ENCODE data around the gene NGDN.
"Not testable (repeated sequence)": the region's sequence is repeated elsewhere in the genome, so short reads cannot be mapped to it uniquely, and the experiment has no call there.

The NGDN gene

DNA sequence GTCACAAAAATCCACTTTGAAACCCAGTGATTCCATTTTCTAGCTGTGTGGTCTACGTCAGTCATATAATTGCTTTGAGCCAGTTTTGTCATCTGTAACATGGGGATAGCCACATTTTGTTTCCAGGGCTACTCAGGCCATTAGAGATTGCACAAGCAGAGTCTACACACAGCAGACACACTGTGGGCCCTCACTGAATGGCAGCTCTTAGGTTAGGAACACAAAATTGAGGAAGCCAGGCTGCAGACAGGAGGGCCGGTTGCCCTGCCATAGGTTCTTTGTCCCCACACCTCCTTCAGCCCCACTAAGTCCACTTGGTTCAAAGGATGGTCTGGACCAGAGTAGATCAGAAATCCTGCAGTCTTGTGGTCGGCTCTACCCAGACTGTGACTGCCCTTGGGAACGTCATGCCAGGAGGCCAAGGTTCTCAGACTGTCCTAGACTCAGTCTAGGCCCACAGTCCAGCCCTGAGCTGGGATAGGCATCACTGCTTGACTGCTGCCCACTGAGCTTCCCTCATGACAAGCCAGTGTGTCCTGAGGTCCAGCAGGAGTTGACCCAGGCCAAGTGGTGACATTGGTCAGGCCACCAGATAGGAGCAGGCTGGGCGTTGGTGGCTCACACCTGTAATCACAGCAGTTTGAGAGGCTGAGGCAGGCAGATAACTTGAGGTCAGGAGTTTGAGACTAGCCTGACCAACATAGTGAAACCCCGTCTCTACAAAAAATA is 30.2 kb upstream of the NGDN start:
- DNase-seq: no peak

DNA sequence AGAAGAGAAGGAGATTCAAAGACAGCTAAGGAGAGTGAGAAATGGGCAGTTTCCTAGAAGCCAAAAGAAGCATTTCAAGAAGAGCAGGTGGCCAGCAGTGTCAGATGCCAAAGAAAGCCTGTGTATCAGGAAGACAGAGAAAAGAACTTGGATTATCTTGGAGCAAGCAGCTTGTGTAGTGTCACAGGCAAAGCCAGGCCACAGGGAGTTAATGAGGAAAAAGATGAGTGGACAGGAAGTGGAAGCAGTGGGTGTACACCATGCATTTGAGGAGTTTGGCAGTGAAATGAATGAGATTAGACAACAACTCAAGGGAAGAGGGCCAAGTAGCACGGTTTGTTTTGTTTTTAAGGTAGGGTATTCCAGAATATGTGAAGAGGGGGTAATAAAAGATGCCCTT is 28.4 kb upstream of the NGDN start:
- no peak for DNase-seq

GRCh38 chr14:23442721-23443356 is 26.7 kb upstream of the NGDN start:
- DNase-seq: no peak

DNA sequence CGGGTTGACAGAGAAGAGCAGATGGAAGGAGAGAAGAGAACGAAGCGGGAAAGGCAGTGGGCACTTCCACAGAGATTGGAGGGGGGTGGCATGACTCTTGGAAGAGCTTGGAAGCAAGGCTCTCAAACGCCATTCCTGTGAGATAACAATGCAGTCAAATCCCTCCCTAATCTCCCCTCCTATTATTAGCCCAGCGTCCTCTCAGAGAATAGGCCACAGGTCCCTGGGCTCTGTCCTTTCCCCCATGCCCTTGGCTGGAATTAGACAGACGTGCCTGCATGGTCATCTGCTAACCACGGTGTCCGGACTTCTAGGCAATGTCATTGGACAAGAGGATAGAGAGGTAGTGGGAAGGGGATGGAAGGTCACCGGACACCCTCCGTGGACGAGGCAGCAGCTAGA is 26.1 kb upstream of the NGDN start:
- no peak for DNase-seq

DNA sequence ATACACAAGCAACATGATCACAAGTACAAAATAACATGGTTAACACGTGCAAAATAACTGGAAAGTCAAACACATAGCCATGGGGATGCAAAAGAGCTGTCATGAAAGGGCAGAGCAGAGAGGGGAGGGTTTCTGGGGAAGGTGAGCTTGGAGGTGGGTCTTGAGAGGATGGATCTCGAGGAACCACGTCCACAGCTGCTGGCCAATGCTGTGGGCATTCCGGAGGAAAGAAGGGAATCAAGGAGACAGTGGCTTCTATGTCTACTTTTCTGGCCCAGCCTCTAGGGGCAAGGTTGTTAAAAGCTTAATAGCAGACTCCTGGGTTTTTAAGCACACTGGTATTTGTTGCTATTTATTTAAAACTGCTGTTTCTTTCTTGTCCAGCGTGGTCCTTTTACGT is 25.6 kb upstream of the NGDN start:
- no peak for DNase-seq

DNA sequence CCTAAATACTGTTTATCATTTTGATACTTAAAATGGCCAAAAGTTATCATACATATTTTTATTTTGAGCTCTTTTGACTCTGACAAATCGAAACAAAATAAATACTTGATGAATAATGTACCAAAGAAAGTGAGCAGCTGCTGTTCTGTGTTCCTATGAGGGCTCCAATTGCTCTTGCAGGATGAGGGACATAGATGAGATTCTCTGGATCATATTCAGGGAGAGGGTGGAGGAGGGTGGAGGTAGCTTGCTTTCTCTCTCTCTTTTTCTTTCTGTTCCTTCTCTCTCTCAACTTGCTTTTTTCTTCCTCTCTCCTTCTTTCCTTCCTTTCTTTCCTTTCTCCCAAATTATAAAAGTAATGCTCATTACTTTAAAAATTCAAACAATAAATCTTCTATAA is 25.2 kb upstream of the NGDN start:
- no peak for DNase-seq

DNA sequence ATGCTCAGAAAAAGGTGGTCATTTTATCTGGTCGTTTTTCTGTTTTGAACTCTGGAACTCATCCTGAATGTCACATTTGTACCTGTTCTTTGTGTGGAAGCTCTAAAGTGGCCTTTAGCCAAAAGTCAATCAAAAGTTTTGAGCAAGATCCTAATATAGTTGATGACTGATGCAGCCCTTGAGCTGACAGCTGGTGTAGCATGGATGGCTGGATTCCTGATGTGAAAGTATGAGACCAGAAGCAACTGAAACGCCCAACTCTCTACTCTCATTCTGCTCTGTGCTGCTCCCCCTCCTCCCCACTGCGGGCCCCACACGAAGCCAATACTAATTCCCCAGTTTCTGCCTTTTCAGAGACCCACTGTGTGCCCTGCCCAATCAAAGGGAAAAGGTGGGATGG is 23.7 kb upstream of the NGDN start:
- DNase-seq: no peak

GRCh38 chr14:23446291-23446851 is 23.1 kb upstream of the NGDN start:
- DNase-seq: no peak

DNA sequence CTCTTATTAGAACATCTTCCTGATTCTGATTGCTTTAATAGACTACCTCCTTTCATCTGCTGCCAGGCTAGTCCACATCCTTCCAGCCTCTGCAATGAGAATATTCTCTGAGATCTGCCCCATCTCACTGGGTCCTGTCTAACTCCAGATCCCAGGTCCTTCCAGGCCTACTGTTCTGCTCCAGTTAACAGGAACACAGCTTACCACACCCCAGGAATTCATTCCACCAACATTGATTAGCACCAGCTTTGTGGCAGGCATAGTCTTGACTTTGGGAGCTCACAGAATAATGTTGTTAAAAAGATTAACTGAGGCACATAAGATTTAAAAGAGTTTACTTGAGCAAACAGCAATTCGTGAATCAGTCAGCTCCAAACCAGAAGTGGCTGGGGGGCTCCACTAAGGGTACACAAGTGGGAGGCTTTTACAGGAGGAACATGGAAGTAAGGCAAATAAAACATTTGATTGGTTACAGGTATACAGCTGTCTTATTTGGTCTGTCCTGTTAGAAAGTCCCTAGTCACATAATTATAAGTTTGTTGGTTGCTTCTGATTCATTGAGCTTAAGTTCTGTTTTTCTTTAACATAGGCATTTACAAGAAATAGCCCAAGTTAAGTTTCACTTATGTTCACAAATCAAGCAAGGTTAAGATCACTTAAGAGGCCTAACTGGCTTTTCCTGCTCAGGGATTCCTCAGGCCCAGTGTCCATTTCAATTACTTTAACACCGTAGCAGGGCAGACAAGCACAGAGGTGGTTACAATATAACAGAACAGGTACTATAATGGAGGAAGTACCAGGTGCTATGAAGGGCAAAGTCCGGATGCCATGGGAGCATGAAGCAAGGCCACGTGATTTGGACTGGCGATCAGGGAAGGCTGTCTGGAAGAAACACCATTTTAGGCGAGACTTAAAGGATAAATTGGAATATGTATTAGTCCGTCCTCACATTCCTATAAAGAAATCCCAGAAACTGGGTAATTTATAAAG is 21.8 kb upstream of the NGDN start:
- no peak for DNase-seq

DNA sequence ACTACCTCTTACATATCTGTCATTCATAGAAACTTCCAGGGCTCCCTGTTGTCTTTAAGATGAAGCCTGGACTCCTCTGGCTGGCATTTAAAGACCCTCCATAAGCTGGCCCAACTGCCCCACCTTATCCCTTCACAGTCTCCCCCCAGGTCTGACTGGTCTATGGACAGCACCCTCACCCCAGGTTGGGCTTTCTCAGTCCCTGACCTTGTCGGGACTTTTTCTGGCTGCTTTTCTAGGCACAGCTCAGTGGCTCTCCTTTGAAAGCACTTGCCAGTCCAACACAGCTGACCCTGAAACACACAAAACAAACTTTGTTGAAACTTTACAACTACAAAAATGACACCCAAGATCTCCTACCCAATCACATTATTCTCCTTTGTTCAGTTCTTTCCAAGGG is 20.2 kb upstream of the NGDN start:
- no peak for DNase-seq

GRCh38 chr14:23450379-23450778 is 19.1 kb upstream of the NGDN start:
- DNase-seq: no peak

GRCh38 chr14:23452237-23452636 is 17.3 kb upstream of the NGDN start:
- no peak for DNase-seq

DNA sequence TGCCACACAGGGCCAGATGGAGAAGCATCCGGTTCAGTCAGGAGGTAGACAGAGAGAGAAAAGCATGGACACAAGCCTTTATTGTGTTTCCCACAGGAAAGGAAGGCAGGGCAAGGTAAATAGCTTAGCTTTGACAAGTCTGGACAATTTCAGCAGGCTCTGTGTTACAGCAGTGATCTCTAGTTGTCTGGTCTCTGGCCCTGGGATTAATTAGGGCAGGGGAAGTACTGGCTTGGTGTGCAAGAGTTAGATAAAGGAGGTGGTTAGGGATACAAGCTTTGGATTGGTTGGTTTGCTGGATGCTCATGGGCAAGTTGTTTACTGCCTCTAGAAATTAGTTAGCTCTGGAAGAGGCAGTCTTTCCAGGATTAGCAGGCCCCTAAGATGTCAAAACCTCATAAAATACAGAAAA is 15.1 kb upstream of the NGDN start:
- DNase-seq: no peak

DNA sequence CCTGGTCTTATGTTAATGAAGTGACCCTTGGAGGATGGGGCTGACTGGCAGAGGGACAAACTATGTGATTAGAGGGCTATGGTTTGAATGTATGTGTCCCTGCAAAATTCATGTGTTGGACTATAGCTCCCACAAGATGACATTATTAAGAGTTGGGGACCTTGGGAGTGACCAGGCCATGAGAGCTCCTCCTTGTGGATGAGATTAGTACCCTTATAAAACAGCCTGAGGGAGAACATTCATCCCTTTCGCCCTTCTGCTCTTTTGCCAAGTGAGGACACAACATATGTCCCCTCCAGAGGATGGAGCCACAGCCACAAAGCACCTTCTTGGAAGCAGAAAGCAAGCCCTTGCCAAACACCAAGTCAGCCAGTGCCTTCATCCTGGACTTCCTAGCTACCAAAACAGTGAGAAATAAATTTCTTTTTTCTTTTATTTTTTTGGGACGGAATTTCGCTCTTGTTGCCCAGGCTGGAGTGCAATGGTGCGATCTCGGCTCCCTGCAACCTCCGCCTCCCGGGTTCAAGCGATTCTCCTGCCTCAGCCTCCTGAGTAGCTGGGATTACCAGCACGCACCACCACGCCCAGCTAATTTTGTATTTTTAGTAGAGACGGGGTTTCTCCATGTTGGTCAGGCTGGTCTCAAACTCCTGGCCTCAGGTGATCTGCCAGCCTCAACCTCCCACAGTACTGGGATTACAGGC is 12.5 kb upstream of the NGDN start:
- DNase-seq: not testable (repeated sequence)

DNA sequence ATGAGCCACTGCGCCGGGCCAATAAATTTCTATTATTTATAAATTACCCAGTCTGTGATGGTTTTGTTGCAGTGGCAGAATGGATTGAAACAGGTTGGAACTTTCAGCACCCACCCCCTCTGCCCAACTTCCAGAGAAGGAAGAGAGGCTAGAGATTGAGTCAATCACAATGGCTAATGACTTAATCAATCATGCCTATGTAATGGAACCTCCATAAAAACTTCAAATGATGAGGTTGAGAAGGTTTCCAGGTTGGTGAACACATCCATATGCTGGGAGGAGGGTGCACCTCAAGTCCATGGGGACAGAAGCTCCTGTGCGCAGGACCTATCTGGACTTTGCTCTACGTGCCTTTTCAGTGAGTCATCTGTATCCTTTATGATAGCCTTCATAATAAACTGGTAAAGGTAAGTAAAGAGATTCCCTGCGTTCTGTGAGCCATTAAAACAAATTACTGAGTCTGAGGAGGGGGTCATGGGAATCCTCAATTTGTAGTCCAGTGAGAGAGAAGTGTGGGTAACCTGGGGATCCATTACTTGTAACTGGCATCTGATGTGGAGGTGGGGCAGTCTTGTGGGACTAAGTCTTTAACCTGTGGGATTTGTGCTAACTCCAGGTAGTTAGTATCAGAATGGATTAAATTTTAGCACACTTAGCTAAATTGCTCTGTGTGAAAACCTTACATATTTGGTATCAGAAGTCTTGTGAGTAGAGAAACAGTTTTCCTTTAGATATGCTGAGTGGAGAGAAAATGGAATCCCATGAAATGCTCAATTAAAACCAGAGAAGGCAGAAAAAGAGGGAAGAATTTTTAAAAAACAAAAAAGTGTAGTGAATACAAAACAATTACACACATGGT is 11.7 kb upstream of the NGDN start:
- no peak for DNase-seq

DNA sequence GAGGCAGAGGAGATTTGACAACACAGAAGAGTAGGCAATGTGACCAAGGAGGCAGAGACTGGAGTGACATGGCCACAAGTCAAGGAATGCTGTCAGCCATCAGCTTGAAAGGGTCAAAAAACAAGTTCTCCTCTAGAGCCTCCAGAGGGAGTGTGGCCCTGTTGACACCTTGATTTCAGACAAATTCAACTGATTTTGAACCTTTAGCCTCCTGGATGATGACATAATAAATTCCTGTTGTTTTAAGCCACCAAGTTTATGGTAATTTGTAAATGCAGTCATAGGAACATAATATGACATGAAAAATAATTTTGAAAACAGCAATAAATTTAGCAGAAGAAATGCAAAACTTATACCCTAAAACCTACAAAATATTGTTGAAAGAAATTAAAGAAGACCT is 8.5 kb upstream of the NGDN start:
- no peak for DNase-seq

GRCh38 chr14:23464700-23465099 is 4.8 kb upstream of the NGDN start:
- no peak for DNase-seq

DNA sequence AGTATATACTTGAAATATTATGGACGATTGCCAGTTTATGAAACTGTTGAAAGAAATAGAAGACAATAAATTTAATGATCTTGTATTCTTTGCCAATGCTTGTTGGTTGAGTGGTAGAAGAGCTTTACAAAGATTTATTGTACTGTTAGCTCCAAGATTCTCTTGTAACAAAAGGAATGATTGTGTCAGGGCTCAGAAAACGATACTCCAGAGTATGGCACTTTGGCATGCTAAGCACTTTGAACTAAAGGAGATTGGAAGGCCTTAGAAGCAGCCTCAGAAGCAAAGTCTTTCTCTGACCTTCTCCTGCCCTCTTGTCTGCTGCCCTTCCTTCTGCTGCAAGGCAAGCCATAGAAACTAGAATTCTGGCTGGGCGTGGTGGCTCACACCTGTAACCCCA is 4.2 kb upstream of the NGDN start:
- no peak for DNase-seq

DNA sequence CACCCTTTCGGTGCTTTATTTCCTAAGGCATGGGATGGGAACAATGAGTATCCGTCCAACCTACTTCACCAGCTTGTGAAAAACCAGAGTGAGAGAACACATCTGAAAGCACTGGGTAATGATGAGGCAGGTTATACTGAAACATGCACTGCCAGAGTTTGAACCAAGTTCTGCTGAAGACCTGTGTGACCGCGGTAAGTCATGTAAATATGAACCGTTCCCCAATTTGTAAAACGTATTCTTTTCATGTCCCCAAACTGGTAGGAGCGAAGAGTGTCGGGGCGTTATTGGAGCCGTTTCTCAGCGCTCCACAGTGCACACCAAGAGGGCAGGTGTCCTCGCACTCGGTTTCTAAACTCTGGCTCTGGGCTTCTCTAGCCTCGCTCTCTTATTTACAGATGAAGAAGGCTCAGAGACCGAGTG is 788 bp upstream of the NGDN start:
- no peak for DNase-seq

DNA sequence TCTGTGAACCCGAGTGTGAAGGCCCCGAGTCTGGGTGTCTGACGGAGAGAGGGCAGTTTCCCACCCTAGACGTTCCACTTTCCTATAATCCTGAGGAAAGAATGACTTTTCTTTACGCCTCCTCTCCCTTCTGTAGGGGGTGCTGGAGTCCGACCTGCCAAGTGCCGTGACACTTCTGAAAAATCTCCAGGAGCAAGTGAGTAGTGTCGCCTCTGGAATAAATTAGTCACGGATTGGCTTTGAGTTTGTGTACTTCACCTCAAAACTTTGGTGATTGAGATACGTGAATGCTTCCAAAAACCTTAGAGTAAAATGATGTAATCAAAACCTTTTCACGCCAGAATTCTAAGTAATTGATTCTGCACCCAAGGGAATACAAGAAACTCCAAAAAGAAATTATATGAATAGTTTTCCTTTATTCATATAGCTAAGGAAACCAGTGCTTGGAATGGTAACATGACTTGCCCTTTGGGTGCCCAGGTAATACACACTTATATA is 452 bp downstream of the NGDN start:
- DNase-seq: no peak

DNA sequence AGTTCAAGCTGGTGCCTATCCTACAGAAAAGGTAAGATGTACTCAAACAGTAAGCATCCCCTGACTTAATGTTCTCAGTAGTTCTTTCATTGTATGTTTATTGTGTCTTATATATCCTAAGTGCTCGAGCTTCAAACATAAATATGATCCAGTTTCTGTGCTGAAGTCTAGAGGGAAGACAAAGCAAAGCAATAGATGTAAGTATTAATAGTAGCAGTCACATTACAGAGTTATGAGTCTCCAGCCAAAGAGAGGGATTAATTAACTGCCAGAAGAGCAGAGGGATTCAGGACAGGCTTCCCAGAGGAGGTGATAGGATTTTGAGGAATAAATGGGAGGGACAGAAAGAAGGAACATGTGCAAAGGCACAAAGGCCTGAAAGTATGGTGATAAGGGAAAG is 1.4 kb downstream of the NGDN start:
- no peak for DNase-seq

All from CD4-positive, alpha-beta T cell treated with Interleukin-17A for 1 hour (primary cell).